22Rv1 (cell line): ENCODE results near the gene DPYSL4.

Experiments
- CTCF ChIP-seq: fragments of 450-650 bp; IDR thresholded peaks from 2 replicates; pipeline ENCODE4 v1.5.1; 2017; ENCODE audit warnings: mild to moderate bottlenecking
- ZFX ChIP-seq: fragments of 450-650 bp; IDR thresholded peaks from 2 replicates; pipeline ENCODE4 v1.6.1; 2017; ENCODE audit warnings: antibody characterized with exemption, borderline replicate concordance

GRCh38 chr10:132192076-132192975, 5.6 kb downstream of the DPYSL4 start:
- TF ChIP-seq CTCF, result no peak
- no peak for TF ChIP-seq ZFX
